HFF-Myc (cell line): ENCODE results near the gene SLC2A14.
A peak's percentile ranks its signal among the peaks of the same experiment; 100 is the strongest.
"Not testable (repeated sequence)": the region's sequence is repeated elsewhere in the genome, so short reads cannot be mapped to it uniquely, and the experiment has no call there.

Source experiments
- DNase-seq: peaks from one replicate; pipeline ENCODE4 v3.0.0-alpha.2; 2011; ENCODE audit warnings: low read depth; ENCODE audit errors: extremely low read depth
- H3K4me3 ChIP-seq: replicated peaks from 2 replicates; pipeline ENCODE4 v1.5.1; 2011; ENCODE audit warnings: low read depth, mild to moderate bottlenecking, control low read depth, low read length
- CTCF ChIP-seq: IDR thresholded peaks from 2 replicates; pipeline ENCODE4 v1.5.1; 2012; ENCODE audit warnings: mild to moderate bottlenecking, low read depth, low read length, control low read depth; ENCODE audit errors: missing control alignments

Gene SLC2A14

GRCh38 chr12:7806863-7807487, 65.7 kb downstream of the SLC2A14 start:
- TF ChIP-seq CTCF: peak; percentile 98
- peak; percentile 53 for DNase-seq

GRCh38 chr12:7806319-7806718, 66.4 kb downstream of the SLC2A14 start:
- not testable (repeated sequence) for DNase-seq, H3K4me3 ChIP-seq

More at GRCh38 chr12:7806863-7807487, 65.7 kb downstream of the SLC2A14 start:
- H3K4me3 ChIP-seq: no peak overlapping the region

- no peak overlapping the region for H3K4me3 ChIP-seq
- no peak for TF ChIP-seq CTCF
- DNase-seq: no peak
Observed at GRCh38 chr12:7801460-7801859, 71.3 kb downstream of the SLC2A14 start.

- not testable (repeated sequence) for H3K4me3 ChIP-seq, DNase-seq
Observed at GRCh38 chr12:7798750-7799308, 73.9 kb downstream of the SLC2A14 start.

GRCh38 chr12:7797698-7798398, 74.9 kb downstream of the SLC2A14 start:
- no peak for TF ChIP-seq CTCF
- H3K4me3 ChIP-seq: no peak overlapping the region
- no peak for DNase-seq

- H3K4me3 ChIP-seq: not testable (repeated sequence)
Observed at GRCh38 chr12:7797269-7797668, 75.4 kb downstream of the SLC2A14 start.

GRCh38 chr12:7793211-7793610, 79.5 kb downstream of the SLC2A14 start:
- no peak for DNase-seq
- TF ChIP-seq CTCF: no peak
- no peak overlapping the region for H3K4me3 ChIP-seq

More at GRCh38 chr12:7797269-7797668, 75.4 kb downstream of the SLC2A14 start:
- not testable (repeated sequence) for DNase-seq

- not testable (repeated sequence) for DNase-seq, H3K4me3 ChIP-seq
Observed at GRCh38 chr12:7788884-7789528, 83.7 kb downstream of the SLC2A14 start, which contains the start of gene NANOG. TSS of gene NANOG (plus strand) at chr12:7789402. CDS start at chr12:7789615, 213 bp downstream.
